K562 (cell line): Measurements from ENCODE around the gene CD70. TPM values are rescaled to one million over a fixed set of nuclear protein-coding genes. Genes with fewer than 3 reads are reported as not detected.
"Not testable (repeated sequence)": the region's sequence is repeated elsewhere in the genome, so short reads cannot be mapped to it uniquely, and the experiment has no call there.

Experiments used
- ATAC-seq: fragments of 200-7000 bp; cut with Tn5 transposase; 3 replicates; pipeline ENCODE4 v1.9.1; 2020; ENCODE audit warnings: moderate library complexity
- BruUV-seq: library from RNA; stranded (reverse); fragments of 400-500 nt; replicated peaks from 2 replicates; lab custom pipeline; 2021; lab: Mats Ljungman, UMichigan
- CTCF ChIA-PET: fragments of 300-600 bp; formaldehyde crosslinking; extraction: SDS; loops from one replicate; lab custom pipeline; 2021; ENCODE audit warnings: low intra/inter-chr PET ratio; lab: Yijun Ruan, JAX
- POLR2A ChIA-PET: fragments of 300-600, 350-650 bp; sonication (Branson Sonifier 250); formaldehyde crosslinking; extraction: SDS; loops from one replicate; lab custom pipeline; 2021; ENCODE audit warnings: antibody characterized with exemption, inconsistent platforms; lab: Yijun Ruan, JAX
- DNase-seq, 4 experiments: peaks; one replicate each; pipeline versions ENCODE4 v3.0.0 to v3.0.0-alpha.2; 2011 to 2018; ENCODE audit warnings: low spot score in 3 of 4, mixed read lengths in 3 of 4; ENCODE audit errors: extremely low read depth in 1 of 4
- FAIRE-seq: peaks from 2 replicates; lab custom pipeline; 2011; peaks lifted over from hg19 to GRCh38; lab: Jason Lieb, UNC
- H2AFZ ChIP-seq: 2 replicates; pipeline ENCODE4 v1.6.0; 2011; ENCODE audit warnings: low read depth, low read length, control low read depth, inconsistent platforms
- H3K27ac ChIP-seq: fragments of 200-600 bp; 3 replicates; pipeline ENCODE4 v1.8.0; 2011; ENCODE audit warnings: low read depth, mild to moderate bottlenecking, control low read depth, inconsistent platforms, low read length, moderate library complexity, mixed read lengths; ENCODE audit errors: extremely low read depth
- H3K27me3 ChIP-seq, 2 experiments: fragments of 300-600 bp in 1 of 2; 2 replicates in 1 of 2; 3 replicates in 1 of 2; pipeline versions ENCODE4 v1.6.0 to v1.8.0; 2011; ENCODE audit warnings: inconsistent platforms in 2 of 2, low read length in 2 of 2, mild to moderate bottlenecking in 1 of 2, mixed read lengths in 1 of 2, moderate library complexity in 1 of 2; ENCODE audit not compliant: control insufficient read depth in 2 of 2, insufficient read depth in 2 of 2
- H3K36me3 ChIP-seq: fragments of 300-600 bp; 3 replicates; pipeline ENCODE4 v1.8.0; 2011; ENCODE audit warnings: mild to moderate bottlenecking, low read length, inconsistent platforms; ENCODE audit not compliant: control insufficient read depth, insufficient read depth
- H3K4me1 ChIP-seq, 2 experiments: fragments of 200-600 bp in 1 of 2; replicated peaks in 1 of 2; 2 replicates in 1 of 2; 3 replicates in 1 of 2; pipeline versions ENCODE4 v1.5.1 to v1.8.0; 2011; ENCODE audit warnings: inconsistent platforms in 2 of 2, low read length in 2 of 2, mild to moderate bottlenecking in 1 of 2, mixed read lengths in 1 of 2, moderate library complexity in 1 of 2; ENCODE audit not compliant: control insufficient read depth in 2 of 2, insufficient read depth in 2 of 2
- H3K4me2 ChIP-seq: 2 replicates; pipeline ENCODE4 v1.6.1; 2011; ENCODE audit warnings: low read length, control low read depth, inconsistent platforms, mixed read lengths; ENCODE audit not compliant: insufficient read depth
- H3K4me3 ChIP-seq: fragments of 200-600 bp; sonication (generic), shearing (Covaris generic); 2 replicates; pipeline ENCODE4 v1.5.1; 2016; ENCODE audit warnings: control low read depth, inconsistent platforms
- H3K79me2 ChIP-seq: fragments of 200-600 bp; 3 replicates; pipeline ENCODE4 v1.8.0; 2011; ENCODE audit warnings: low read length, inconsistent platforms; ENCODE audit not compliant: control insufficient read depth, insufficient read depth
- H3K9ac ChIP-seq, 2 experiments: 2 replicates each; pipeline versions ENCODE4 v1.6.0 to v1.6.1; 2011; ENCODE audit warnings: low read depth in 2 of 2, low read length in 2 of 2, control low read depth in 1 of 2, inconsistent platforms in 1 of 2, mild to moderate bottlenecking in 1 of 2, mixed read lengths in 1 of 2; ENCODE audit not compliant: insufficient read depth in 1 of 2
- H3K9me1 ChIP-seq: one replicate; pipeline ENCODE4 v1.6.0; 2011; ENCODE audit warnings: inconsistent platforms, mild to moderate bottlenecking, low read length, moderate library complexity; ENCODE audit not compliant: control insufficient read depth, insufficient read depth
- H3K9me3 ChIP-seq: replicated peaks from 2 replicates; pipeline ENCODE4 v1.5.1; 2011; ENCODE audit warnings: low read depth, low read length, inconsistent platforms; ENCODE audit not compliant: control insufficient read depth, insufficient read depth
- H4K20me1 ChIP-seq: replicated peaks from 2 replicates; pipeline ENCODE4 v1.6.1; 2011; ENCODE audit warnings: low read length, inconsistent platforms, mixed read lengths; ENCODE audit not compliant: control insufficient read depth, insufficient read depth
- BCOR ChIP-seq: fragments of 450-650 bp; IDR thresholded peaks from 2 replicates; pipeline ENCODE4 v1.6.1; 2016
- HDAC2 ChIP-seq: fragments of 450-650 bp; IDR thresholded peaks from 2 replicates; pipeline ENCODE4 v1.6.1; 2016; ENCODE audit warnings: mild to moderate bottlenecking
- KDM1A ChIP-seq, 2 experiments: fragments of 450-650 bp; IDR thresholded peaks; 2 replicates each; pipeline ENCODE4 v1.6.1; 2016; ENCODE audit warnings: mild to moderate bottlenecking in 2 of 2
- NFYB ChIP-seq: IDR thresholded peaks from 2 replicates; pipeline ENCODE4 v1.6.1; 2011; ENCODE audit warnings: mild to moderate bottlenecking, moderate library complexity; ENCODE audit not compliant: insufficient read length; ENCODE audit errors: extremely low read depth
- SFPQ ChIP-seq: fragments of 200-400 bp; formaldehyde crosslinking; IDR thresholded peaks from 2 replicates; pipeline ENCODE4 v1.6.1; 2017; ENCODE audit warnings: mild to moderate bottlenecking, low read depth, low read length, moderate library complexity
- TRIM24 ChIP-seq, 2 experiments: fragments of 450-650 bp; IDR thresholded peaks; 2 replicates each; pipeline ENCODE4 v1.6.1; 2016
- TRIM28 ChIP-seq: fragments of 450-650 bp; IDR thresholded peaks from 2 replicates; pipeline ENCODE4 v1.6.1; 2017
- ZBED1 ChIP-seq: IDR thresholded peaks from 2 replicates; pipeline ENCODE4 v1.6.1; 2014
- ZFP36 ChIP-seq: fragments of 150-350 bp; IDR thresholded peaks from 2 replicates; pipeline ENCODE4 v1.6.1; 2018; ENCODE audit warnings: low read length, low read depth; ENCODE audit not compliant: partially characterized antibody
- ZNF431 ChIP-seq: sonication (generic); formaldehyde crosslinking; IDR thresholded peaks from 2 replicates; pipeline ENCODE4 v1.8.0; 2022; ENCODE audit warnings: mild to moderate bottlenecking, missing genetic modification reagents
- ZNF785 ChIP-seq: fragments of 250-450 bp; sonication (Bioruptor Pico); IDR thresholded peaks from 2 replicates; pipeline ENCODE4 v1.4.0; 2020; ENCODE audit warnings: mild to moderate bottlenecking
- WGBS: fragments of 100-300 bp; shearing (Covaris generic); methylation state at CpG from one replicate; pipeline ENCODE4 v1.1.6; 2016; ENCODE audit warnings: low coverage, mixed read lengths; ENCODE audit not compliant: insufficient coverage; ENCODE audit errors: missing lambda C conversion rate; 5-methylcytosine and 5-hydroxymethylcytosine counted together
- in situ Hi-C: fragments of 300-500 bp; cut with MboI; formaldehyde crosslinking; loops from 4 replicates; pipeline ENCODE4 v1.15.0; 2018; ENCODE audit warnings: inconsistent platforms, mixed read lengths
- intact Hi-C: fragments of 100-400 bp; cut with micrococcal nuclease; formaldehyde crosslinking; loops from 2 replicates; pipeline ENCODE4 v1.14.2; 2022
- polyA plus RNA-seq, 8 experiments: library from polyadenylated mRNA; depleted of rRNA in 4 of 8; stranded (reverse) in 5 of 8; unstranded in 3 of 8; fragments of >200 nt; fragmentation: Nextera tagmentation in 2 of 8; fragmentation: Illumina TruSeq in 1 of 8; extraction: Ambion mirVana in 2 of 8; extraction: Trizol in 1 of 8; gene quantifications; 2 replicates each; pipeline versions ENCODE4 v1.2.1 to v1.2.3, GENCODE V29; 2011 to 2014; ENCODE audit warnings: inconsistent platforms in 1 of 8, missing spikeins in 1 of 8
- total RNA-seq, 7 experiments: library from RNA; depleted of rRNA in 6 of 7; stranded (reverse); fragments of >200 nt in 6 of 7; fragmentation: Illumina TruSeq in 2 of 7; extraction: Trizol in 2 of 7; gene quantifications; 2 replicates each; pipeline versions ENCODE4 v1.2.1 to v1.2.3, GENCODE V29; 2011 to 2021; ENCODE audit warnings: low replicate concordance in 1 of 7
- TF ChIP-seq, protein P1 (sequence below), 2 experiments: fragments of 450-650 bp; IDR thresholded peaks; 2 replicates each; pipeline ENCODE4 v1.6.1; 2018; ENCODE audit warnings: mild to moderate bottlenecking in 2 of 2, low read depth in 1 of 2; ENCODE audit not compliant: partially characterized antibody in 2 of 2

Gene CD70
- total and polyA plus RNA-seq, 9 of the 15 experiments (the other 6 are each of a cell fraction or from before 2014, with no cell fraction given) = 0.06 to 0.58 (median 0.33) TPM; not detected in 4

DNA sequence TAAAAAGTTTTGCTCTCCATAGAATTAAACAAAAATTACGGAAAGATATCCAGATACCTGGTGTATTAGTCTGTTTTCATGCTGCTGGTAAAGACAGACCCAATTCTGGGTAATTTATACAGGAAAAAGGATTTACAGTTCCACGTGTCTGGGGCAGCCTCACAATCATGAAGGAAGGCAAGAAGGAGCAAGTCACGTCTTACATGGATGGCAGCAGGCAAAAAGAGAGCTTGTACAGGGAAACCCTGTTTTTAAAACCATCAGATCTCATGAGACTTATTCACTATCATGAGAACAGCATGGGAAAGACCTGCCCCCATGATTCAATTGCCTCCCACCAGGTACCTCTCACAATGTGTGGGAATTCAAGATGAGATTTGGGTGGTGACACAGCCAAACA is 24.2 kb downstream of the CD70 start:
- CTCF ChIA-PET, BruUV-seq: not testable (repeated sequence)

GRCh38 chr19:6564393-6564792 is 26.6 kb downstream of the CD70 start:
- no TSS peak for BruUV-seq
- intact Hi-C loops = no loop called here
- Histone ChIP-seq H3K36me3 (no peaks in the 10 kb centered on the region), H4K20me1 (no peaks in the 10 kb centered on the region), H3K4me2 (no peak overlapping the region), H2AFZ (no peak overlapping the region), H3K27ac (no peak overlapping the region), H3K79me2 (no peaks in the 10 kb centered on the region), H3K9ac (no peak overlapping the region), H3K9me1 (no peaks in the 10 kb centered on the region), H3K9me3 (peaks cover 15% of the 10 kb centered on the region), H3K27me3 (no peaks in the 10 kb centered on the region), H3K4me1 (no peaks in the 10 kb centered on the region), H3K4me3 (no peak overlapping the region)
- ChIA-PET CTCF (no interaction called here), POLR2A (no interaction called here)
- 24% methylated on average over 2 of the region's 2 CpGs for WGBS
- ATAC-seq = peak; percentile 47; the same call in 1 of the 3 replicates
- peak; percentile 60 for FAIRE-seq
- DNase-seq = peak; percentile 61 to 77 (median 70)
- in situ Hi-C loops = no loop called here
- TF ChIP-seq KDM1A (IDR thresholded peaks at IDR 0.05) = peak in 1 of 2 experiments; percentile 62; a peak in 1 of 4 replicates
- TF ChIP-seq, protein P1, sequence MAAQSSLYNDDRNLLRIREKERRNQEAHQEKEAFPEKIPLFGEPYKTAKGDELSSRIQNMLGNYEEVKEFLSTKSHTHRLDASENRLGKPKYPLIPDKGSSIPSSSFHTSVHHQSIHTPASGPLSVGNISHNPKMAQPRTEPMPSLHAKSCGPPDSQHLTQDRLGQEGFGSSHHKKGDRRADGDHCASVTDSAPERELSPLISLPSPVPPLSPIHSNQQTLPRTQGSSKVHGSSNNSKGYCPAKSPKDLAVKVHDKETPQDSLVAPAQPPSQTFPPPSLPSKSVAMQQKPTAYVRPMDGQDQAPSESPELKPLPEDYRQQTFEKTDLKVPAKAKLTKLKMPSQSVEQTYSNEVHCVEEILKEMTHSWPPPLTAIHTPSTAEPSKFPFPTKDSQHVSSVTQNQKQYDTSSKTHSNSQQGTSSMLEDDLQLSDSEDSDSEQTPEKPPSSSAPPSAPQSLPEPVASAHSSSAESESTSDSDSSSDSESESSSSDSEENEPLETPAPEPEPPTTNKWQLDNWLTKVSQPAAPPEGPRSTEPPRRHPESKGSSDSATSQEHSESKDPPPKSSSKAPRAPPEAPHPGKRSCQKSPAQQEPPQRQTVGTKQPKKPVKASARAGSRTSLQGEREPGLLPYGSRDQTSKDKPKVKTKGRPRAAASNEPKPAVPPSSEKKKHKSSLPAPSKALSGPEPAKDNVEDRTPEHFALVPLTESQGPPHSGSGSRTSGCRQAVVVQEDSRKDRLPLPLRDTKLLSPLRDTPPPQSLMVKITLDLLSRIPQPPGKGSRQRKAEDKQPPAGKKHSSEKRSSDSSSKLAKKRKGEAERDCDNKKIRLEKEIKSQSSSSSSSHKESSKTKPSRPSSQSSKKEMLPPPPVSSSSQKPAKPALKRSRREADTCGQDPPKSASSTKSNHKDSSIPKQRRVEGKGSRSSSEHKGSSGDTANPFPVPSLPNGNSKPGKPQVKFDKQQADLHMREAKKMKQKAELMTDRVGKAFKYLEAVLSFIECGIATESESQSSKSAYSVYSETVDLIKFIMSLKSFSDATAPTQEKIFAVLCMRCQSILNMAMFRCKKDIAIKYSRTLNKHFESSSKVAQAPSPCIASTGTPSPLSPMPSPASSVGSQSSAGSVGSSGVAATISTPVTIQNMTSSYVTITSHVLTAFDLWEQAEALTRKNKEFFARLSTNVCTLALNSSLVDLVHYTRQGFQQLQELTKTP (IDR thresholded peaks at IDR 0.05; ENCODE audit: low read depth in 1 of 2, partially characterized antibody in 2 of 2) = peak in 1 of 2 experiments; percentile 81
- peak; percentile 56 for TF ChIP-seq NFYB
- TF ChIP-seq HDAC2 = peak; percentile 69; the same call in 1 of the 2 replicates
- no peak for TF ChIP-seq SFPQ
- TF ChIP-seq ZBED1 = no peak
- TF ChIP-seq BCOR = peak; percentile 58; the same call in 1 of the 2 replicates
- TF ChIP-seq ZNF785 (CRISPR knock-in tag) = no peak

More for the DNA sequence above, 24.2 kb downstream of the CD70 start:
- H3K4me3 ChIP-seq, H2AFZ ChIP-seq: not testable (repeated sequence)
- TF ChIP-seq ZNF431 (CRISPR knock-in tag) (peak; percentile 99), ZFP36 (peak; percentile 62), TRIM24 (IDR thresholded peaks at IDR 0.05) (peak in 1 of 2 experiments; percentile 39; a peak in 1 of 4 replicates), TRIM28 (peak; percentile 80; the same call in 1 of the 2 replicates)
- TF ChIP-seq, all 486 proteins: peak for 4; not testable (repeated sequence) for 482
- H3K27ac ChIP-seq, H3K4me1 ChIP-seq, H3K36me3 ChIP-seq, H3K27me3 ChIP-seq, H4K20me1 ChIP-seq, in situ Hi-C loops, DNase-seq, H3K79me2 ChIP-seq, H3K9ac ChIP-seq, ATAC-seq, H3K9me1 ChIP-seq, intact Hi-C loops, H3K4me2 ChIP-seq, FAIRE-seq: not testable (repeated sequence)
- peaks cover 18% of the 10 kb centered on the region for H3K9me3 ChIP-seq
- WGBS = 3% methylated on average over 3 of the region's 3 CpGs
- POLR2A ChIA-PET = interaction anchor here (1.9 kb wide), 1 partner anchor 17 kb away, joined by 4 read pairs; no protein-coding TSS in a partner anchor
